Gastrocnemius medialis (tissue), 4 donors: ENCODE measurements around the gene ISM1.

ENCODE experiments used
- POLR2A ChIP-seq, 2 donors: fragments of 450-650 bp; IDR thresholded peaks; one replicate each; pipeline ENCODE4 v1.6.1; 2017; ENCODE audit warnings: antibody characterized with exemption in 2 of 2, mild to moderate bottlenecking in 2 of 2, moderate library complexity in 2 of 2
- TF ChIP-seq, protein P1 (sequence below), 5 experiments: fragments of 450-650 bp in 3 of 5; fragments of 200-600 bp in 2 of 5; sonication (generic) in 2 of 5; IDR thresholded peaks in 4 of 5; conservative IDR thresholded peaks in 1 of 5; 1 replicate in 4 of 5; 2 replicates in 1 of 5; pipeline ENCODE4 v1.5.1; 2016 to 2019; ENCODE audit warnings: antibody characterized with exemption in 5 of 5, mild to moderate bottlenecking in 3 of 5, moderate library complexity in 3 of 5

GRCh38 chr20:13278812-13279570, 57.9 kb downstream of the ISM1 start:
- TF ChIP-seq, protein P1, sequence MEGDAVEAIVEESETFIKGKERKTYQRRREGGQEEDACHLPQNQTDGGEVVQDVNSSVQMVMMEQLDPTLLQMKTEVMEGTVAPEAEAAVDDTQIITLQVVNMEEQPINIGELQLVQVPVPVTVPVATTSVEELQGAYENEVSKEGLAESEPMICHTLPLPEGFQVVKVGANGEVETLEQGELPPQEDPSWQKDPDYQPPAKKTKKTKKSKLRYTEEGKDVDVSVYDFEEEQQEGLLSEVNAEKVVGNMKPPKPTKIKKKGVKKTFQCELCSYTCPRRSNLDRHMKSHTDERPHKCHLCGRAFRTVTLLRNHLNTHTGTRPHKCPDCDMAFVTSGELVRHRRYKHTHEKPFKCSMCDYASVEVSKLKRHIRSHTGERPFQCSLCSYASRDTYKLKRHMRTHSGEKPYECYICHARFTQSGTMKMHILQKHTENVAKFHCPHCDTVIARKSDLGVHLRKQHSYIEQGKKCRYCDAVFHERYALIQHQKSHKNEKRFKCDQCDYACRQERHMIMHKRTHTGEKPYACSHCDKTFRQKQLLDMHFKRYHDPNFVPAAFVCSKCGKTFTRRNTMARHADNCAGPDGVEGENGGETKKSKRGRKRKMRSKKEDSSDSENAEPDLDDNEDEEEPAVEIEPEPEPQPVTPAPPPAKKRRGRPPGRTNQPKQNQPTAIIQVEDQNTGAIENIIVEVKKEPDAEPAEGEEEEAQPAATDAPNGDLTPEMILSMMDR (IDR thresholded peaks at IDR 0.05 in 4 of 5, conservative IDR thresholded peaks at IDR 0.05 in 1 of 5), result no peak
- no peak for TF ChIP-seq POLR2A (IDR thresholded peaks at IDR 0.05)
